ENCODE results near the gene LRP5. TPM values are rescaled to one million over a fixed set of nuclear protein-coding genes. Genes with fewer than 3 reads are reported as not detected.

The LRP5 gene
- total RNA-seq, 4 donors from 2014 or later = 27.3 to 60.1 (median 35.0) TPM

- Histone ChIP-seq H3K36me3 (no peaks in the 10 kb centered on the region), H3K4me1 (peaks cover 69% of the 10 kb centered on the region), H3K27me3 (no peaks in the 10 kb centered on the region), H3K4me3 (no peak overlapping the region), H3K27ac (no peak overlapping the region), H3K9me3 (no peaks in the 10 kb centered on the region)
- TF ChIP-seq POLR2A (IDR thresholded peaks at IDR 0.05) (no peak), EP300 (IDR thresholded peaks at IDR 0.05) (no peak), POLR2AphosphoS5 (IDR thresholded peaks at IDR 0.05) (no peak), CTCF (IDR thresholded peaks at IDR 0.05) (no peak)
- WGBS = 90% methylated on average over 13 of the region's 13 CpGs
- no peak for DNase-seq (ENCODE audit: low spot score in 2 of 2)
These were observed 62.9 kb downstream of the LRP5 start for GRCh38 chr11:68375337-68375736.

- 91% methylated on average over 12 of the region's 14 CpGs for WGBS
- TF ChIP-seq EP300 (IDR thresholded peaks at IDR 0.05) (no peak), CTCF (IDR thresholded peaks at IDR 0.05) (no peak), POLR2AphosphoS5 (IDR thresholded peaks at IDR 0.05) (no peak), POLR2A (IDR thresholded peaks at IDR 0.05) (no peak)
- Histone ChIP-seq H3K27me3 (no peaks in the 10 kb centered on the region), H3K36me3 (no peaks in the 10 kb centered on the region), H3K4me1 (peaks cover 69% of the 10 kb centered on the region), H3K4me3 (no peak overlapping the region), H3K27ac (no peak overlapping the region), H3K9me3 (no peaks in the 10 kb centered on the region)
- no peak for DNase-seq (ENCODE audit: low spot score in 2 of 2)
These were observed 63.4 kb downstream of the LRP5 start for GRCh38 chr11:68375766-68376165.

GRCh38 chr11:68377389-68377795, 65.0 kb downstream of the LRP5 start:
- Histone ChIP-seq H3K36me3 (no peaks in the 10 kb centered on the region), H3K27ac (no peak overlapping the region), H3K27me3 (no peaks in the 10 kb centered on the region), H3K4me1 (peaks cover 69% of the 10 kb centered on the region), H3K9me3 (no peaks in the 10 kb centered on the region), H3K4me3 (no peak overlapping the region)
- TF ChIP-seq EP300 (IDR thresholded peaks at IDR 0.05) (no peak), POLR2A (IDR thresholded peaks at IDR 0.05) (no peak), POLR2AphosphoS5 (IDR thresholded peaks at IDR 0.05) (no peak), CTCF (IDR thresholded peaks at IDR 0.05) (no peak)
- DNase-seq (ENCODE audit: low spot score in 2 of 2) = no peak
- whole genome bisulfite sequencing = 70% methylated on average over 7 of the region's 12 CpGs

- Histone ChIP-seq H3K27me3 (no peaks in the 10 kb centered on the region), H3K27ac (no peak overlapping the region), H3K9me3 (no peaks in the 10 kb centered on the region), H3K4me1 (peaks cover 60% of the 10 kb centered on the region), H3K36me3 (no peaks in the 10 kb centered on the region), H3K4me3 (no peak overlapping the region)
- WGBS = 85% methylated on average over 11 of the region's 11 CpGs
- TF ChIP-seq POLR2AphosphoS5 (IDR thresholded peaks at IDR 0.05) (no peak), EP300 (IDR thresholded peaks at IDR 0.05) (no peak), CTCF (IDR thresholded peaks at IDR 0.05) (no peak), POLR2A (IDR thresholded peaks at IDR 0.05) (no peak)
- no peak for DNase-seq (ENCODE audit: low spot score in 2 of 2)
These were observed 66.8 kb downstream of the LRP5 start for GRCh38 chr11:68379206-68379605.

GRCh38 chr11:68380786-68381622, 68.6 kb downstream of the LRP5 start:
- no peaks in the 10 kb centered on the region for H3K27me3 ChIP-seq
- H3K36me3 ChIP-seq = peaks cover under 1% of the 10 kb centered on the region
- H3K27ac ChIP-seq = peak overlapping the region; percentile 61
- H3K4me3 ChIP-seq = peak overlapping the region; percentile 9
- DNase-seq (ENCODE audit: low spot score in 2 of 2) = no peak
- peaks cover 49% of the 10 kb centered on the region for H3K4me1 ChIP-seq
- no peaks in the 10 kb centered on the region for H3K9me3 ChIP-seq
- no peak for TF ChIP-seq CTCF (IDR thresholded peaks at IDR 0.05)
- no peak for TF ChIP-seq EP300 (IDR thresholded peaks at IDR 0.05)
- no peak for TF ChIP-seq POLR2AphosphoS5 (IDR thresholded peaks at IDR 0.05)
- no peak for TF ChIP-seq POLR2A (IDR thresholded peaks at IDR 0.05)
- WGBS = 66% methylated on average over 21 of the region's 26 CpGs

All from suprapubic skin (tissue), 4 donors.